ENCODE data around the gene UGT1A7. TPM values are rescaled to one million over a fixed set of nuclear protein-coding genes. Genes with fewer than 3 reads are reported as not detected.

Gene UGT1A7
- total RNA-seq, 2 experiments from 2014 or later, result not detected

- no peak overlapping the region for H3K4me3 ChIP-seq (ENCODE audit: low read length)
- no peaks in the 10 kb centered on the region for H3K4me1 ChIP-seq (ENCODE audit: insufficient read depth, low read length)
- Mint-ChIP-seq H3K27ac (no peak overlapping the region), H3K27me3 (peaks cover 30% of the 10 kb centered on the region), H3K36me3 (ENCODE audit: low read depth) (no peaks in the 10 kb centered on the region), H3K9me3 (no peaks in the 10 kb centered on the region), H3K4me1 (ENCODE audit: low read depth) (no peaks in the 10 kb centered on the region), H3K4me3 (no peak overlapping the region)
- H3K36me3 ChIP-seq (ENCODE audit: insufficient read depth, low read length), result no peaks in the 10 kb centered on the region
- intact Hi-C loops (cut with DNase I, micrococcal nuclease), result no loop called here
- ChIA-PET POLR2A (no interaction called here), CTCF (no interaction called here)
- ATAC-seq (ENCODE audit: poor library complexity) (no peak), DNase-seq (no peak)
- no peak for TF ChIP-seq CTCF (IDR thresholded peaks at IDR 0.05)
- H3K27ac ChIP-seq (ENCODE audit: low read depth in 1 of 2, low read length in 2 of 2), result no peak overlapping the region
- no peaks in the 10 kb centered on the region for H3K9me3 ChIP-seq (ENCODE audit: control insufficient read depth in 1 of 2, insufficient read depth in 1 of 2, low read length in 2 of 2)
- H3K27me3 ChIP-seq (ENCODE audit: control insufficient read depth in 1 of 2, insufficient read depth in 2 of 2, low read length in 2 of 2), result peaks cover 0 to 8% of the 10 kb centered on the region in 2 experiments
These were observed 2.5 kb upstream of the UGT1A7 start for GRCh38 chr2:233679196-233679595.

- H3K36me3 Mint-ChIP-seq (ENCODE audit: low read depth), result no peaks in the 10 kb centered on the region
These were observed 1.2 kb upstream of the UGT1A7 start for GRCh38 chr2:233680361-233681045.

GRCh38 chr2:233684640-233685039 is 2.9 kb downstream of the UGT1A7 start:
- Mint-ChIP-seq H3K27ac (no peak overlapping the region), H3K36me3 (ENCODE audit: low read depth) (no peaks in the 10 kb centered on the region), H3K4me1 (ENCODE audit: low read depth) (no peaks in the 10 kb centered on the region), H3K27me3 (peaks cover 15% of the 10 kb centered on the region), H3K4me3 (no peak overlapping the region), H3K9me3 (no peaks in the 10 kb centered on the region)
- ChIA-PET POLR2A (no interaction called here), CTCF (no interaction called here)
- intact Hi-C loops (cut with DNase I, micrococcal nuclease), result no loop called here
- ATAC-seq (ENCODE audit: poor library complexity) (no peak), DNase-seq (no peak)
- Histone ChIP-seq H3K27ac (ENCODE audit: low read depth in 1 of 2, low read length in 2 of 2) (no peak overlapping the region), H3K27me3 (ENCODE audit: control insufficient read depth in 1 of 2, insufficient read depth in 2 of 2, low read length in 2 of 2) (peaks cover 0 to 7% of the 10 kb centered on the region in 2 experiments), H3K9me3 (ENCODE audit: control insufficient read depth in 1 of 2, insufficient read depth in 1 of 2, low read length in 2 of 2) (no peaks in the 10 kb centered on the region), H3K4me3 (ENCODE audit: low read length) (no peak overlapping the region), H3K36me3 (ENCODE audit: insufficient read depth, low read length) (no peaks in the 10 kb centered on the region), H3K4me1 (ENCODE audit: insufficient read depth, low read length) (no peaks in the 10 kb centered on the region)
- no peak for TF ChIP-seq CTCF (IDR thresholded peaks at IDR 0.05)

More at GRCh38 chr2:233680361-233681045, 1.2 kb upstream of the UGT1A7 start:
- Histone ChIP-seq H3K36me3 (ENCODE audit: insufficient read depth, low read length) (no peaks in the 10 kb centered on the region), H3K4me3 (ENCODE audit: low read length) (no peak overlapping the region), H3K27ac (ENCODE audit: low read depth in 1 of 2, low read length in 2 of 2) (no peak overlapping the region), H3K9me3 (ENCODE audit: control insufficient read depth in 1 of 2, insufficient read depth in 1 of 2, low read length in 2 of 2) (no peaks in the 10 kb centered on the region), H3K4me1 (ENCODE audit: insufficient read depth, low read length) (no peaks in the 10 kb centered on the region), H3K27me3 (ENCODE audit: control insufficient read depth in 1 of 2, insufficient read depth in 2 of 2, low read length in 2 of 2) (peaks cover 0 to 8% of the 10 kb centered on the region in 2 experiments)
- TF ChIP-seq CTCF (IDR thresholded peaks at IDR 0.05), result no peak
- POLR2A ChIA-PET, result no interaction called here
- DNase-seq (no peak), ATAC-seq (ENCODE audit: poor library complexity) (no peak)
- Mint-ChIP-seq H3K4me1 (ENCODE audit: low read depth) (no peaks in the 10 kb centered on the region), H3K4me3 (no peak overlapping the region), H3K27ac (no peak overlapping the region), H3K27me3 (peaks cover 30% of the 10 kb centered on the region), H3K9me3 (no peaks in the 10 kb centered on the region)
- CTCF ChIA-PET, result no interaction called here
- intact Hi-C loops (cut with DNase I, micrococcal nuclease), result no loop called here
